NCI-H1417 (cell line): ENCODE data around the gene WIPF3.
A peak's percentile ranks its signal among the peaks of the same experiment; 100 is the strongest.

Source experiments
- DNase-seq, 3 experiments: peaks; one replicate each; lab custom pipeline; 2025; lab: John Stamatoyannopoulos, UW

Gene WIPF3

GRCh38 chr7:29809533-29810155, 3.3 kb downstream of the WIPF3 start:
- peak in 2 of 3 experiments; percentile 42 to 53 for DNase-seq

DNA sequence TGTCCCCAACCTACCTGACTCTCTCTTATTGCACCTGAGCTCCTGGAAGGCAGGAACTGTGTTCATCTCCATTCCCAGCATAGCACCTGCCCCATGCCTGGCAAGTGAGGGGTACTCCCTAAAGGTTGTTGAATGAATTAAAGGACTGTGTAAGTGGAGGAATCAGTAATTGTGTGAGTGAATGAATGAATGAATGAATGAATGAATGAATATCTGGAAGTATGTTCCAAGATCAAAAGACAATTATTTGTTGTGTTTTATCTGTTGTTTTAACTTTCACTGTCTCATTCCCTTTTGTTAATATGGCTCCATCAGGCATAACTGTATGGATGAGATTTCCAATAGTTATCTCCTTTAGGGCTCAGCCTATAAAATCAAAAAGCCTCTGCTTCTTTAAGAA, 4.0 kb downstream of the WIPF3 start:
- DNase-seq: no peak

- DNase-seq: no peak
These were observed 4.6 kb downstream of the WIPF3 start for GRCh38 chr7:29810813-29811482.

GRCh38 chr7:29811586-29811985, 5.3 kb downstream of the WIPF3 start:
- DNase-seq: peak; percentile 32 to 81 (median 72)

DNA sequence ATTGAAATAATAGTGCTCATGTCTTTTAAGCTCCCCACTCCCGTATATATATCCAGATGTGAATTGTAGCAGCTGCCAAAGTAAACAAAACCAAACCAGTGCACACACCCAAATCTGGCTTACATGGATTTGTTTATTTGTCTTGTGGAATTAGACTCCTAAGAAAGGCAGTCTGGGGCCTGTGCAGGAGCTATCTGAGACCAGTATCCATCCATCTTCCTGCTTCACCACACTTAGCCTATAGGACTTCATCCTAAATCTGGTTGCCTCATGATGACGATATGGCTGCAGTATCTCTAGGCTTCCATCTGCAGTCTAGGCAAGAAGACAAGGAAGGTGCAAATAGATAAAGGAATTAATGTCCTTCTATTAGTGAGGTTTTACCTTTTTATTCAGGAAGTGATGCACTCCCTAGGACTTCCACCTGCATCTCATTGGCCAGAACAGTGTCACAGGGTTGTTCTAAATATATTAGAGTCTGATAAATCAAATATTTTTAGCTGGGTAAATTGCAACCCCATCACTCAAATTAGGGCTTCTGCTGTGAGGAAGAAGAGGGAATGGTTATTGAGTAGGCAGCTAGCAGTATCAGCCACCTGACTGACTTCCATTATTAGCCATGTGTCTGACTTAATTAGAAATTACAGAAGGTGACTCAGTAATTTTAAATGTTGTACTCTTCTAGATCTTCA, 6.0 kb downstream of the WIPF3 start:
- DNase-seq: no peak

DNA sequence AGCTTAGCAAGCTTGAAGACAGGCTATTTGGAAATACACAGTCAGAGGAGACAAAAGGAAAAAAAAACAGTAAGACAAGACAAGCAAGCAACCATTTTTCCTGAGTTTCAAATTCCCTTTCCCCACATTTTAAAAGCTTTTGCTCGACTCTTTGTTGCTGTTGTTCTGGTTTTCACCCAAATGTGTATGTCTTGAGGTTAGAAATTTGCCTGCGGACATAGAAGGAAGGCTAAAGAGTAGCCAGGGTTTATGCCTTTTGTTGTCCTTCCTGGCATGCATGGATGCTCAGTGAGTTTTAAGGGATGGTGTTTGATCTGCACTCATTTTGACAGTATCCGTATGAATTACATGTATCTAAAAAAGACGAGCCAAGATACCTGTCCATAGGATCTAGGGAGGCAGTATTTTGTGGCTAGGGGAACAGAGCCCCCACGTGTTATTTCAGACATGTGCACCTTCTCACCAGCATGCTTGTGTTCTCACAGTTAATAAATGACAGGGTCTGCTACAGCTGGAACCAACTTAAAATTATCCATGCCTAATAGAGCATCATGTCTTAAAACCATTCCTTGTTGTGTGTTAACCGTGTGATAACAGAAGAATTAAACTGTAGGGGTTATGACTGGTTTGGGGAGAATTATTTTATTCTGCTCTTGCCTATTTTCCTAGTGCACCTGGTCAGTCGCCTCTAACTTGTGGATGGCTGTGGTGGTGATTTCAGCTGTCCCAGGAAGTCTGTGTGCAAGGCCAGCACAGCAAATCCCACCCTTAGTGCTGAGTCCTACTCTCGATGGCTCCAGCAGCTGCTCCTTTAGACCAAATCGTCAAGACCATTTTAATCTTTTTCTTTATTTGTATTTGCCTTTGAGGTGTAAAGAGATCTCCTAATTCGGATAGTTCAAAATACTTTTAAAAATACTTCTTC, 9.1 kb downstream of the WIPF3 start:
- no peak for DNase-seq

GRCh38 chr7:29818308-29818707, 12.0 kb downstream of the WIPF3 start:
- no peak for DNase-seq

DNA sequence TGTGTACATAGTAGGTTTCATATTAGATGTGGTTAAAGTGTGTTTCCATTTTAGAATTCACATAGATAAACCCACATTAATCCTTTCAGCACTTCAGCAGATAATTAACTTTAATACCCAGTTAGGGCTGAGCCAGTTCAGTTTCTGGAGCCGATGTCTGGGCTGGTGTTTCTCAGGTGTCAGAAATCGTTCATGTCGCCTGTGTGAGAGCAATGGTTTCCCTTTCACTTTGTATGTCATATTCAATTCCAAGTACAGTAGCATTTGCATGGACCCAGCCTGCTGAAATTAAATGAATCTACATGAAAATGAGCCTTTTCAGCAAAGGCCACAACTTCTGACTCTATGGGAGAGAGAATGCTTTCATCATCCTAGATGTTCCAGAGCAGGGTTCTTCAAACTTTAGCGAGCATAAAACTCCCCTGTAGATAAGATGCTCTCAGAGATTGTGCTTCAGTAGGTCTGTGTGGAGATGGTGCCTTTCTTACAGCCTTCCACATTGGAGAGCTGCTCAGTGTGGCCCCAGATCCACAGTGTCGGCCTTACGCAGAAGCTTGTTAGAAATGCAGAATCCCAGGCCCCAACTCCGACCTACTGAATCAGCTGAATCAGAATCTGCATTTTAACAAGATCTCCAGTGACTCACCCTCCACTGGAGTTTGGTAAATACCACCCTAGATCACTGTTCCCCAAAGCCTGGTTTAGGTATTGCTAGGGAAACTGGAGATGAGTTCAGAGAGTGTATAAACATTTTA, 19.6 kb downstream of the WIPF3 start:
- DNase-seq: peak in 1 of 3 experiments; percentile 61

DNA sequence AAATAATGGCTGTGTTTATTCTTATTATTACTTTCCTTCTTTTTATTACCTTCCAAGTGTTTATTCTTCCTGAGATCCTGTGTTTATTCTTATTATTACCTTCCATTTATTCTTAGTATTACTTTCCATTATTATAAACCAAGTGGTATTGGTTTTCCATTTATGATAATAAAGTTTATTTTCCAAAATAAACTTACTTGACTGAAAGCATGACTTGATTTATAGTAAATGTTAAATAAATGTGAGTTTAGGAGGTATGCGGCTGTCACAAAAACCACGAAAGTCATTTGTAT, 20.2 kb downstream of the WIPF3 start:
- DNase-seq: no peak

DNA sequence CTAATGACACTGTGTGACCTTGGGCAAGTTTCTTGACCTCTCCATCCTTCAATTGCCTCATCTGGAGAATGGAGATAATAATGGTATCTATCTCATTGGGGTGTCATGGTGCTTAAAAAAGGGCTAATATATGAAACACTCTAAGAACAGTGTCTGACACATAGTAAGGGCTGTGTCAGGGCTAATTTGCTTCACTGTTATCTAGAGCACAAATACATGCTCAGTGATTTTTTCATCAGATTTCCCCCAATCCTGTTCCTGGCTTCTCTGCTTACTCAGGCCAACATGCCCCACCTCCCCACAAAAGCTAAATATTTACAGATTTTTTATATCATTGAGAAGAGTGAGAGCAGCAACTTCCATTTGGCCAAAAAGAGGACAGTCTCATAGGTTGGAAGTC, 20.6 kb downstream of the WIPF3 start:
- DNase-seq: no peak

GRCh38 chr7:29831705-29832104, 25.4 kb downstream of the WIPF3 start:
- DNase-seq: no peak

DNA sequence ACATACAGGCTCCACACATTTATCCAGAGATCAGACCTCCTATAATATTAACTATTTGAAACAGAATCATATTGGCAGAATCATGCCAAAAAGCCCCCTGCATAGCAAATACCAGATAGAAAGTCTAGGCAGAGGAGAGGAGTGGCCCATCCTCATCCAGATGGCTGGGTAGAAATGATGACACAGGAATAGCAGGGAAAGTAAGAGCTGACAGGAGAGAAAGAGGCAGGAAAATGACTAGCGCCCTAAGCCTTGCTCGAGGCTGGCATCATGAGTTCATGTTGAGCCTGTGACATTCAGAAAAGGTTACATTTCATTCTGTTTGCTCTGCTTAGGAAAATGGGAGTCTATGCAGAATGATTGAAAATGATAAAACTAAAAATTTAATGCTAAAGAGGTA, 27.6 kb downstream of the WIPF3 start:
- no peak for DNase-seq

GRCh38 chr7:29835718-29836117, 29.4 kb downstream of the WIPF3 start:
- DNase-seq: no peak

DNA sequence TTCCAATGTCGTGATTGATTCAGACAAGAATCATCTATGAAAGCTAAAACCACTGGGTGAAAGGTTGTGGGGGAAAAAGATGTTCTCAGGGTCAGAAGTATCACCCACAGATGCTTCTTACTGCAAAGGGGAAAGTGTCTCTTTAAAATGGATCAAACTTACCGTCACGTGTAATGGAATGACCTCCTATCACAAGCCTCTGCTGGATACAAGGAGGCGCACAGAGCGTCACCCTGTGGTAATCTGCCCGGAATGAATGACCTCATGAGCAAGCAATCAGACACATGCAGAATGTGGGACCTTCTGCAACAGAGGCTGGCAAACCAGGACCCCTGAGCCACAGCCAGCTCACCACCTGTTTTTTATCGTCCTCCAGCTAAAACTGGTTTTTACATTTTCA, 33.0 kb downstream of the WIPF3 start:
- no peak for DNase-seq

DNA sequence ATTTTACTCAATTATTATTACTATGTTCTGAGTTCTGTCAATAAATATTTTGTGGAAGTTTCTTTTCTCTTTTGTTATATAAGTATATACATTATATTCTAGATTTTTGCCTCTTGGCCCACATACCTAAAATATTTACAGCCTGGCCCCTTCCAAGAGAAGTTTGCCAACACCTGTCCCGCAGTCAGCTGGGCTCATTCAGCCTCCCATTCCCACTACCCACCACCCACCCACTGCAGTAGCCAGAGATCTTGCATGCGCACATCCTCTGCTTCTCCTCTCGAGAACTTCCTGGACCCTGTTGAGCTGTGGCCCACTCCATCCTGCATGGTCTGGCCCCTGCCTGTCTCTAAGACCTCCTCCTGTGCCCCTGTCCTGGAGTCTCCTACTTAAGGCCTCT, 33.6 kb downstream of the WIPF3 start:
- no peak for DNase-seq

DNA sequence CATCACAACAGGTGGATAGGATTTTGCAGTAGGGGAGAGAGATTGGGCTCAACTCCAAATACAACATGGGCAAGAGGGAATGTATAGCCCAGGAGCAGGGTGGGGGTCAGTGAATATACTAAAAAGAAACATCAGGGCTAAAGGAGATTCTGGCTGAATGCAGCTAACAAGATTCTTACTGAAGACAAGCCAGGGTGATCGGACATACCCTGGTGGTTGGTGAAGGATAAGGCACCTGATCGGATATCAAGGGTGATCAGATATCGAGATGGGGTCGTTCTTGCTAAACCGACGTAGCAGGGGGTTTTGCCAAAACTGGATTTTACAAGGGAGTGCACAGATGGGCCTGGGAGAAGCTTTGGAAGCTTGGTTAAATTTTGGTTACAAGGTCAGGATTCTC, 34.4 kb downstream of the WIPF3 start:
- DNase-seq: no peak

GRCh38 chr7:29841926-29842701, 35.8 kb downstream of the WIPF3 start:
- no peak for DNase-seq

GRCh38 chr7:29843093-29843492, 36.8 kb downstream of the WIPF3 start:
- peak; percentile 16 to 60 (median 39) for DNase-seq

DNA sequence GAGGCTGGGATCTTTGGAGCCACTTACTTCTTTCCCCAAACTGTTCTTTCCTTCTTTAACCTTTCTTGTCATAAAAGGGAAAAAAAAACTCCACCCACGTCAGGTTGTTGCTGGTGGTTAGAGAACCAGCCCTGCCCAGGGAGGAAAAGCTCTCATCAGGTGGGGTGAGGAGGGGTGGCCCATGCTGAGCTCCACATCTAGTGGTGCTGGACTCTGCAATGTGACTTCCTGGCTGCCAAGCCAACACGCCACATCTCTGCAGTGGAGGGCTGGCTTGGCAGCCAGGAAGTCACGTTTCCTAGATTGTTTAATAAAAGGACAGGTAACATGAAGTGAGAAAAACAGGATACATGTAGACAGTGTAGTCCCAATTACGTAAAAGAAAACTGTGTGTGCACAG, 37.4 kb downstream of the WIPF3 start:
- DNase-seq: no peak

DNA sequence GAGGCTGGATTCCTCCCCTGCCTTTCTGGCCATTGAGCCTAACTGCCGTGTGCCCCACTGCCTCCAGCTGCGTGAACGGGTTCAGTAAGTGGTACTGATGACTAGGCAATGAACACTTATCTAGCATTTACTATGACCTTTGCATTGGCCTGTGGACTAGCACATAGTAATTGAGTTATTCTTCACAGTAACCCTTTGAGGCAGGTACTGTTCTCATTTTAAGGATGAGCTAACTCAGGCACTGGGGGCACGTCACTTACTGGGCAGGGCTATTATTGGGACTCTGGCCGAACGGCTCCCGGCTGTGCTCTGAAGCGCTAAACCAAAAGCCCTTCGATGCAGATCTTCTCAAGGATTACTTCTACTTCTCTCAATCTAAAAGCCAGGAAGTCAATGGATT, 38.3 kb downstream of the WIPF3 start:
- peak in 1 of 3 experiments; percentile 74 for DNase-seq

DNA sequence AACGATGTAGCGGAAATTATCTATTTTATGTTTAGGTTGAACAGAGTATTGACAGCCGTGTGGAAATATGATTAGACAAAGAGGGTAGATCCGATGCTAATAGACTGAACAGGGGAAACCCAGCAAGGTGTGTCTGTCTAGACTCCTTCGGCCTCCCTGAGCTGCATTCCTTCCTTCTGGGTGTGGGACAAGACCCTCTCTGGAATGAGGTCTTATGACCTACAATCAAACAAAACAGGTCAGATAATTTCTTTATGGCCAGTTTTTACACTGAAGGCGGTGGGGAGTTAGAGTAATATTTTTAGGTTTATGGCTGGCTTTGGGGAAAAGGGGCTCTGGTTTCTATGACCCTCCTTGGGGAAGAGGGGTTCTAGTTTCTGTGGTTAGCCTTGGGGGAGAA, 41.2 kb downstream of the WIPF3 start:
- DNase-seq: no peak
